Vagina (tissue), 2 donors: ENCODE measurements around the gene MYO3B. TPM values are rescaled to one million over a fixed set of nuclear protein-coding genes. Genes with fewer than 3 reads are reported as not detected.
A peak's percentile ranks its signal among the peaks of the same experiment; 100 is the strongest.

Source experiments
- DNase-seq, 2 donors: peaks; one replicate each; pipeline ENCODE4 v3.0.0-alpha.2; 2017; ENCODE audit errors: extremely low spot score in 2 of 2
- H3K27ac ChIP-seq: fragments of 200-600 bp; sonication (generic); one replicate; pipeline ENCODE4 v1.5.1; 2019
- H3K27me3 ChIP-seq: fragments of 200-600 bp; sonication (generic); one replicate; pipeline ENCODE4 v1.5.1; 2019
- H3K36me3 ChIP-seq, 2 donors: fragments of 200-600 bp; sonication (generic); one replicate each; pipeline ENCODE4 v1.5.1; 2017 to 2019
- H3K4me1 ChIP-seq: fragments of 200-600 bp; sonication (generic); one replicate; pipeline ENCODE4 v1.5.1; 2019
- H3K4me3 ChIP-seq, 2 donors: fragments of 200-600 bp; sonication (generic); 1 replicate in 1 of 2; 2 replicates in 1 of 2; pipeline ENCODE4 v1.5.1; 2016 to 2019
- H3K9me3 ChIP-seq: fragments of 200-600 bp; sonication (generic); one replicate; pipeline ENCODE4 v1.5.1; 2019
- POLR2A ChIP-seq, 2 donors: fragments of 450-650 bp; IDR thresholded peaks; one replicate each; pipeline ENCODE4 v1.6.1; 2017; ENCODE audit warnings: antibody characterized with exemption in 2 of 2, mild to moderate bottlenecking in 2 of 2, moderate library complexity in 2 of 2
- POLR2AphosphoS5 ChIP-seq, 2 donors: sonication (generic); formaldehyde crosslinking; IDR thresholded peaks; one replicate each; pipeline ENCODE4 v1.9.0; 2017; ENCODE audit warnings: antibody characterized with exemption in 2 of 2, mild to moderate bottlenecking in 2 of 2, low read depth in 1 of 2; ENCODE audit not compliant: insufficient read depth in 1 of 2
- intact Hi-C: fragments of 100-400 bp; cut with DNase I; formaldehyde crosslinking; loops from one replicate; pipeline ENCODE4 v1.15.1; 2023
- total RNA-seq: library from RNA; depleted of rRNA; stranded (reverse); fragments of >200 nt; gene quantifications from one replicate; pipeline ENCODE4 v1.2.3, GENCODE V29; 2016
- TF ChIP-seq, protein P1 (sequence below), 3 experiments: fragments of 450-650 bp in 2 of 3; fragments of 200-600 bp in 1 of 3; sonication (generic) in 1 of 3; IDR thresholded peaks; one replicate each; pipeline ENCODE4 v1.5.1; 2017 to 2019; ENCODE audit warnings: antibody characterized with exemption in 3 of 3, mild to moderate bottlenecking in 2 of 3, moderate library complexity in 2 of 3

The MYO3B gene
- total RNA-seq, 1 donor from 2014 or later, result 0.49 TPM

DNA sequence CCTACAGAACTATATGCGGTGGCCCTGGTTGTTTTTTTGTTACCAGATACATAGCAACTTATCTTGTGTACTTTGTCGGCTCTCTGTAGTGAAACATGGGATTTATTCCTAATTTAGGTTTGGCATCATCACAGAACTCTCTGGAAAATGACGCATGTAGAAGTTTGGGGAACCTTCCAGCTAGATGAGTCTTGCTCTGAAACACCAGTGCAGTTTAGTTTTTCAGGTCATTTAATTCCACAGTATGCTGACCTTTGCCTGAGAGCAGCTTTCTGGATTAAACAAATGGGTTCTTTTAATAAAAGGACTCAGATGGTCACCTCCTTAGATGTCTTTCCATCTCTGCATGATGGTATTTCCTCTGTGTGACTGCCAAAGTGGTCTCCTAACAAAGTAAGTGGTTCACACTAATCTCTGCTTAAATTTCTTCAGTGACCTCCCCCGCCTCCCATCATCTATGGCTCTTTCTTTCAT, 39.9 kb downstream of the MYO3B start:
- TF ChIP-seq, protein P1, sequence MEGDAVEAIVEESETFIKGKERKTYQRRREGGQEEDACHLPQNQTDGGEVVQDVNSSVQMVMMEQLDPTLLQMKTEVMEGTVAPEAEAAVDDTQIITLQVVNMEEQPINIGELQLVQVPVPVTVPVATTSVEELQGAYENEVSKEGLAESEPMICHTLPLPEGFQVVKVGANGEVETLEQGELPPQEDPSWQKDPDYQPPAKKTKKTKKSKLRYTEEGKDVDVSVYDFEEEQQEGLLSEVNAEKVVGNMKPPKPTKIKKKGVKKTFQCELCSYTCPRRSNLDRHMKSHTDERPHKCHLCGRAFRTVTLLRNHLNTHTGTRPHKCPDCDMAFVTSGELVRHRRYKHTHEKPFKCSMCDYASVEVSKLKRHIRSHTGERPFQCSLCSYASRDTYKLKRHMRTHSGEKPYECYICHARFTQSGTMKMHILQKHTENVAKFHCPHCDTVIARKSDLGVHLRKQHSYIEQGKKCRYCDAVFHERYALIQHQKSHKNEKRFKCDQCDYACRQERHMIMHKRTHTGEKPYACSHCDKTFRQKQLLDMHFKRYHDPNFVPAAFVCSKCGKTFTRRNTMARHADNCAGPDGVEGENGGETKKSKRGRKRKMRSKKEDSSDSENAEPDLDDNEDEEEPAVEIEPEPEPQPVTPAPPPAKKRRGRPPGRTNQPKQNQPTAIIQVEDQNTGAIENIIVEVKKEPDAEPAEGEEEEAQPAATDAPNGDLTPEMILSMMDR (IDR thresholded peaks at IDR 0.05), result no peak
- TF ChIP-seq POLR2AphosphoS5 (IDR thresholded peaks at IDR 0.05; ENCODE audit: insufficient read depth in 1 of 2, low read depth in 1 of 2), result no peak
- TF ChIP-seq POLR2A (IDR thresholded peaks at IDR 0.05), result no peak
- H3K36me3 ChIP-seq, result no peaks in the 10 kb centered on the region
- H3K27me3 ChIP-seq, result no peaks in the 10 kb centered on the region
- peak overlapping the region; percentile 40 for H3K27ac ChIP-seq
- H3K4me3 ChIP-seq, result no peak overlapping the region
- no peaks in the 10 kb centered on the region for H3K4me1 ChIP-seq
- DNase-seq, result no peak
- H3K9me3 ChIP-seq, result no peaks in the 10 kb centered on the region
- intact Hi-C loops, result no loop called here

DNA sequence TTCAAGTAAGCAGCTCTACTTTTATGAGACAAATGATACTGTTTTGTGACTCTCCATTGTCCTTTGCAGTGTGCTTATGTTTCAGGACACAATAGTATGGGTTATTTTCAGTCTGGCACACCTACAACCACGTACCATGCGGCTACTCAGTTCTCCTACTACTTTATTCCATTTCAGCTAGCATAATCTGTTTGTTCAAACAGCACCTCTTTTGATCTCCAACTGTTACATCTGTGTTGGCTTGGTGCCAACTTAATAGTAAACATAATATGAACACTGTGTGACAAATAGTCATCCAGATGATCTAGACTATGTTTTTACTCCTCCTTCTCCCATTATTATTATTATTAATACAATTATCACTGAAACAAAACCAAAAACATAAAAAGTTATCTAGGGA, 40.5 kb downstream of the MYO3B start:
- Histone ChIP-seq H3K36me3 (no peaks in the 10 kb centered on the region), H3K4me1 (no peaks in the 10 kb centered on the region), H3K9me3 (no peaks in the 10 kb centered on the region), H3K27me3 (no peaks in the 10 kb centered on the region), H3K4me3 (no peak overlapping the region), H3K27ac (peak overlapping the region; percentile 29)
- intact Hi-C loops, result no loop called here
- TF ChIP-seq POLR2AphosphoS5 (IDR thresholded peaks at IDR 0.05; ENCODE audit: insufficient read depth in 1 of 2, low read depth in 1 of 2) (no peak), POLR2A (IDR thresholded peaks at IDR 0.05) (no peak)
- TF ChIP-seq, protein P1 (IDR thresholded peaks at IDR 0.05), result no peak
- no peak for DNase-seq

DNA sequence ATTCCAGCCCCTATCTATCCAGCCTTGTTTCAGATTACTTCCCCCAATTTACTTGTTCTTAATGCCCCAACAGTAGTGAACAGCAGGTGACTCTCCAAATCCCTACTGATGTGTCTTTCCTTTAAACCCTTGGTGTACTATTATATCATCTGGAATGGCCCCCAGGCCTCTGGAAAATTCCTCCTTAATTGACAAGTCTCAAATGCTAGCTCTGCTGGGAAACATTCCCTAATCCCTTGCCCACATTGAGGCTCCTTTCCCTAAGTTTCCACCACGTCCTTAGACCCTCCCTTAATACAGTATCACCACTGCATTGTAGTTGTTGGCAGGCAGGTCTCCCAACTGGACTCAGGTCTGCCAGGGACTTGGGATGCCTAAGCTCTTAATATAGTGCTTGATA, 41.0 kb downstream of the MYO3B start:
- Histone ChIP-seq H3K4me1 (no peaks in the 10 kb centered on the region), H3K4me3 (no peak overlapping the region), H3K9me3 (no peaks in the 10 kb centered on the region), H3K27ac (no peak overlapping the region), H3K36me3 (no peaks in the 10 kb centered on the region), H3K27me3 (no peaks in the 10 kb centered on the region)
- intact Hi-C loops, result no loop called here
- no peak for TF ChIP-seq POLR2AphosphoS5 (IDR thresholded peaks at IDR 0.05; ENCODE audit: insufficient read depth in 1 of 2, low read depth in 1 of 2)
- no peak for TF ChIP-seq POLR2A (IDR thresholded peaks at IDR 0.05)
- TF ChIP-seq, protein P1 (IDR thresholded peaks at IDR 0.05), result no peak
- DNase-seq, result no peak

DNA sequence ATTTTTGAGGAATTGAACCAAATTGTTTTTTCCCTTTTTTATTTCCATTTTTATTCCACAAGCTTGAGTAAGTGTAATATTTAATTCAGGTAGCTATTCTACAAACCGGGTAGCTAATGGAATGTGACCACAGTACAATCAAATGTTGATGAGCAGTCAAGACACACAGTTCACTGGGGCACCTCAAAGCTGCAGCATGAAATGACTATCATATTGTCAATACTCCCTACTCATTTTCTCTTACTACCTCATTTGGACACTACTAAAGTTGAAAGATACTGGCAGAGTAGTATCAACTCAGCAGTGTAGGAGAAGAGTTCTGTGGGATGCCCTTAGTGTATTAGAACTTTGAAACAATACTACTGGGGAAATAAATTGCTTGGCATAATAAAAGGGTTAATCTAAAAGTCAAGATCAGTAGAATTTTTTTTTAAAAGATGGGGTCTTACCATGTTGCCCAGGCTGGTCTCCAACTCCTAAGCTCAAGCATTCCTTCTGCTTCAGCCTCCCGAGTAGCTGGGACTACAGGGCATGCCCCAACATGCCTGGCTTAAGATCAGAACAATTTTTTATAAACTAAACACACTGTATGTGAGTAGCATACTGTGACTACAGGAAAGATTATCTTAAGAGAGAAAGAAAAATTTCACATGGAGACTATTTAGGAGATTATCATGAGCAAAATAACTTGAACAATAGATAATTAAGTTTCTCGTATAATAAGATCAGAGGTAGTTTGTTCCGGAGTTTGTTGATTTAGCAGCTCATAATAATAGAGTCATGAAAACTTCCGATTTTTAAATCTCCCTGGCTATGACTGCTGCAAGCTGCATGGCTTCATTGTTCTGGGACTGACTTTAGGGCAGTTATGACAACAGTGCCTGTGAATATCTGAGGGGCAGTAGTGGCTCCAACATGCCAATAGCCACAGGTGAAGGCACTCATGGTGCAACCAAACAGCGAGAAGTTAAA, 43.7 kb downstream of the MYO3B start:
- Histone ChIP-seq H3K36me3 (no peaks in the 10 kb centered on the region), H3K27me3 (no peaks in the 10 kb centered on the region), H3K4me3 (no peak overlapping the region), H3K9me3 (no peaks in the 10 kb centered on the region), H3K4me1 (no peaks in the 10 kb centered on the region), H3K27ac (no peak overlapping the region)
- DNase-seq, result no peak
- TF ChIP-seq POLR2A (IDR thresholded peaks at IDR 0.05), result no peak
- no peak for TF ChIP-seq POLR2AphosphoS5 (IDR thresholded peaks at IDR 0.05; ENCODE audit: insufficient read depth in 1 of 2, low read depth in 1 of 2)
- TF ChIP-seq, protein P1 (IDR thresholded peaks at IDR 0.05), result no peak
- intact Hi-C loops, result no loop called here

DNA sequence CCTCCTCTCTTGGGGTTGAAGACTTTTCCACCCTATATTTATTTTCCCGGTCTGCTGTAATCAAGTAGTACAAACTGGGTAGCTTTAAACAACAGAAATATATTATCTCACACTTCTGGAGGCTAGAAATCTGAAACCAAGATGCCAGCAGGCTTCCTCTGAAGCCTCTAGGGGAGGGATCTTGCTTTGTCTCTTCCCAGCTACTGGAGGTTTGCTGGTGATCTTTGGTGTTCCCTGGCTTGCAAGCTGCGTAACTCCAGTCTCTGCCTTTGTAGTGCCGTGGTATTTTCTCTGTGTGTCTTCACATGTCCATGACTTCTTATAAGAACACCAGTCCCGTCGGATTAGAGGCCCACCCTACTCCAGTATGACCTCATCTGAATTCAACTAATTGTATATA, 44.4 kb downstream of the MYO3B start:
- intact Hi-C loops, result no loop called here
- H3K27ac ChIP-seq, result no peak overlapping the region

More for the DNA sequence above, 44.4 kb downstream of the MYO3B start:
- H3K9me3 ChIP-seq, result no peaks in the 10 kb centered on the region
- no peak for TF ChIP-seq POLR2A (IDR thresholded peaks at IDR 0.05)
- TF ChIP-seq POLR2AphosphoS5 (IDR thresholded peaks at IDR 0.05; ENCODE audit: insufficient read depth in 1 of 2, low read depth in 1 of 2), result no peak
- TF ChIP-seq, protein P1 (IDR thresholded peaks at IDR 0.05), result no peak
- H3K36me3 ChIP-seq, result no peaks in the 10 kb centered on the region
- no peak for DNase-seq
- H3K4me3 ChIP-seq, result no peak overlapping the region
- H3K4me1 ChIP-seq, result no peaks in the 10 kb centered on the region
- no peaks in the 10 kb centered on the region for H3K27me3 ChIP-seq
